ES-I3 (cell line): ENCODE results near the gene HES1.

Experiments
- H3K36me3 ChIP-seq: 2 replicates; pipeline ENCODE4 v1.6.1; 2013; ENCODE audit warnings: mild to moderate bottlenecking, low read length, control low read depth, moderate library complexity; ENCODE audit not compliant: insufficient read depth
- H3K4me1 ChIP-seq: 2 replicates; pipeline ENCODE4 v1.6.1; 2013; ENCODE audit warnings: mild to moderate bottlenecking, control low read depth, low read length; ENCODE audit not compliant: insufficient read depth
- H3K9ac ChIP-seq: 2 replicates; pipeline ENCODE4 v1.6.1; 2013; ENCODE audit warnings: low read depth, mild to moderate bottlenecking, low read length, moderate library complexity
- H3K9me3 ChIP-seq: 2 replicates; pipeline ENCODE4 v1.6.1; 2013; ENCODE audit warnings: mild to moderate bottlenecking, low read length, moderate library complexity; ENCODE audit not compliant: control insufficient read depth, insufficient read depth

Gene HES1

GRCh38 chr3:194168994-194169393 lies 33.0 kb downstream of the HES1 start:
- H3K9ac ChIP-seq: no peak overlapping the region
- no peaks in the 10 kb centered on the region for H3K36me3 ChIP-seq
- H3K9me3 ChIP-seq: no peaks in the 10 kb centered on the region
- peaks cover 21% of the 10 kb centered on the region for H3K4me1 ChIP-seq

DNA sequence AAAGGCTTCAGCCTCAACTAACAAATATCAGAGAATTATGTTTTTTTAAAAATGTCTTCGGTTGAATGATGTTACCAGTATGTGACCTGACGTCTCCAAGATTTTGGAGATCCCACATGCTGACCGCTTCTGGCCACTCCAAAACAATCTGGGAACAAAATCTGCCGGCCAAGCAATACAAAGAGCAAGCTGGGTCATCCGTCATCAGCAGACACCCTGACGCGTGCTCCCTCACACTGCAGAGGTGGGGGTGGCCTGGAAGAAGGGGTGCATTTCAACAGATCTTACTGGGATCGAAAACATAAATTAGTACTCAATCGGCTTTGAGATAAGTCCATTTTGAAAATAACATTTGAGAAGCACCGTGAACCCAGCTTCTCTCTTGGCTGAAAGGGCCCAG lies 33.6 kb downstream of the HES1 start:
- Histone ChIP-seq H3K9me3 (no peaks in the 10 kb centered on the region), H3K36me3 (no peaks in the 10 kb centered on the region), H3K9ac (no peak overlapping the region), H3K4me1 (peaks cover 21% of the 10 kb centered on the region)

DNA sequence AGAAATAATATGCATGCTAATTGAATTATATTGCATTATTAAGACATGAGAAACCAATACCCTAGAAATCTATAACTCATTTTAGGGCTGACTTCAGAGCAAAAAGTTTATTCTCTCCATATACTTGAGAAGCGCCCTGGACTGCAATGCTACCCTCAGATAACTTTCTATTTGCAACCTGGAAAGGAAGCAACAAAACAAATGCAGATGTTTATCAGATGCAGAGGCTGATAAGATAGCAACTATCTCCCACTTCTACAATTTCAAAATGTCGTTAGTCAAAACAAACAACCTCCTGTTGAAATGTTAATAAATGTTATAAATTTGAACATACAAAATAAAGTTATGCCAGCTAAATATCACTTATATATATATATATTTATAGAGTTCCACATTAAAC lies 34.8 kb downstream of the HES1 start:
- no peaks in the 10 kb centered on the region for H3K9me3 ChIP-seq
- peaks cover 20% of the 10 kb centered on the region for H3K4me1 ChIP-seq
- no peak overlapping the region for H3K9ac ChIP-seq
- H3K36me3 ChIP-seq: no peaks in the 10 kb centered on the region

- H3K36me3 ChIP-seq: no peaks in the 10 kb centered on the region
- no peaks in the 10 kb centered on the region for H3K9me3 ChIP-seq
- H3K4me1 ChIP-seq: peaks cover 10% of the 10 kb centered on the region
- no peak overlapping the region for H3K9ac ChIP-seq
Observed at GRCh38 chr3:194174406-194174805, 38.5 kb downstream of the HES1 start.

DNA sequence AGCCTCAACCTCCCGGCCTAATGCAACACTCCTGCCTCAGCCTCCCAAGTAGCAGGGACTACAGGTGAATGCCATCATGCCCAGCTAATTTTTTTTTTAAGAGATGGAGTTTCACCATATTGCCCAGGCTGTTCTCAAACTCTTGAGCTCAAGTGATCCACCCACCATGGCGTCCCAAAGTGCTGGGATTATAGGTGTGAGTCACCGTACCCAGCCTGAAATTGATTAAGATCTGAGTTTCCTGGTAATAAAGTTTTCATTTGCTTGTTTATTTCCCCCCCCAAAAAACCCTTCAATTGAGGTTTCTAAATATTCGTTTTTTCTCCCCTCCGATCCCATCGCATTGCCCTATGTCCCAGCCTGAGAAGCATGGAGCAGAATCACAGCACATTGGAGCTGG lies 39.0 kb downstream of the HES1 start:
- Histone ChIP-seq H3K4me1 (peaks cover 10% of the 10 kb centered on the region), H3K9me3 (no peaks in the 10 kb centered on the region), H3K9ac (no peak overlapping the region), H3K36me3 (no peaks in the 10 kb centered on the region)

GRCh38 chr3:194176274-194176991 lies 40.5 kb downstream of the HES1 start:
- peaks cover 10% of the 10 kb centered on the region for H3K4me1 ChIP-seq
- H3K36me3 ChIP-seq: no peaks in the 10 kb centered on the region
- H3K9ac ChIP-seq: no peak overlapping the region
- no peaks in the 10 kb centered on the region for H3K9me3 ChIP-seq

- H3K4me1 ChIP-seq: peaks cover 14% of the 10 kb centered on the region
- H3K9me3 ChIP-seq: no peaks in the 10 kb centered on the region
- H3K36me3 ChIP-seq: no peaks in the 10 kb centered on the region
- no peak overlapping the region for H3K9ac ChIP-seq
Observed at GRCh38 chr3:194177141-194177540, 41.2 kb downstream of the HES1 start.

- no peaks in the 10 kb centered on the region for H3K36me3 ChIP-seq
- no peak overlapping the region for H3K9ac ChIP-seq
- H3K4me1 ChIP-seq: peaks cover 17% of the 10 kb centered on the region
- no peaks in the 10 kb centered on the region for H3K9me3 ChIP-seq
Observed at GRCh38 chr3:194178128-194178527, 42.2 kb downstream of the HES1 start.

DNA sequence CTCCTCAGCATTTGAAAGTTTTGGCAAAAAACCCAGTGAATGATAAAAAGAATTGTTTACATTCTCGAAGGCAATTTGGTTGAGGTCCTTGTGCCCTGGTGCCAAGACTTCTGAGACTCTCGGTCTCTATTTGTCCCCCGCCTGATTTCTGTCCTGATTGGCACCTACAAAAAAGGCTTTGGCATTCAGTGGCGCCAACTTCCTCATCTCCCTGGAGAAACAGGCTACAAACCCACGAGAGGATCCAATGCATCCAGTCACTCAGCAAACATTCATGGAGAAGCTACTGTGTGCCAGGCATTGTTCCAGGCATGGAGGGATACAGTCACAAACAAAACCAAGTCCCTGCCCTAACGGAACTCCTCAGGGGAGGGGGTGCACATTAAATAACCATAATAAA lies 42.7 kb downstream of the HES1 start:
- no peak overlapping the region for H3K9ac ChIP-seq

GRCh38 chr3:194180570-194180969 lies 44.6 kb downstream of the HES1 start:
- Histone ChIP-seq H3K36me3 (no peaks in the 10 kb centered on the region), H3K9ac (no peak overlapping the region), H3K4me1 (peaks cover 17% of the 10 kb centered on the region), H3K9me3 (no peaks in the 10 kb centered on the region)

More for the DNA sequence above, 42.7 kb downstream of the HES1 start:
- Histone ChIP-seq H3K4me1 (peaks cover 17% of the 10 kb centered on the region), H3K36me3 (no peaks in the 10 kb centered on the region), H3K9me3 (no peaks in the 10 kb centered on the region)

DNA sequence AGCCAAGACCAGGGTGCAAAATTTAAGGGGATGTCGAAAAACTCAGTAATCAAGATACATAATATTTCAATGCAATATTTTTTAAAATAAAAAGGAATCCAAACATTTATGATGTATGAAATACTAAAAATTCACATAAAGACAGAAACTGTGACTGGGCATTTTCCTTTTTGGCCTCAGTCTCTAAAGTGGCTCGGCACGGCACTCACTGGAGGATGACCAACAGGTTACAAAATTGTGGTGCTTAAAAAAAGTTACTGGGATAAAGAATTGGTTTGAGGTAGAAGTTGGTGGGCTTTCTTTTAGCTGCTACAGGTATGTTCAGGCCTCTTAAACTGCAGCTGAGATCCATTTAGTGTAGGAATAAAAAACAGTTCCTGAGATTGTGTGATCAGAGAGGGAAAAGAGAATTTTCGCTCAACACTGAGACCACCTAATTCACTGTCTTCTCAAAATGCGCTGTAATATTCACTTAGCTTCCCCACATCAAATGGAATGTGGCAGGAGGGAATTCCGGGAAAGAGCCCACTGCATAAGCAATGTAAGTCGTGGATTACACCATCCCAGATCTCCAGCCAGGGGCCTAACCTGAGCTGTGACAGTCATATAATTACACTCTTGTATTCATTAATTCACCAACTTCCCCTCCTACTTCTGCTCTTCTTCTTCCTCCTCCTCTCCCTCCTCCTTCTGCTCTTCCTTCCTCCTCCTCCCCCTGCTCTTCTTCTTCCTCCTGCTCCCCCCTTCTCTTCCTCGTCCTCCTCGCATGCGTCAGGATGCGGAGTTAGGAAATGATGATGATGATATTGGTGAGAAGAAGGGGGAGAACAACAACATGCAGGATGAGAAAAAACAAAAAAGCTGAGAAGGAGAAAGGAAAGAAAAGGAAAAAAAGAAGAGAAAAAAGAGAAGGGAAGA lies 45.9 kb downstream of the HES1 start:
- peaks cover 13% of the 10 kb centered on the region for H3K4me1 ChIP-seq
- H3K36me3 ChIP-seq: no peaks in the 10 kb centered on the region
- H3K9me3 ChIP-seq: no peaks in the 10 kb centered on the region

DNA sequence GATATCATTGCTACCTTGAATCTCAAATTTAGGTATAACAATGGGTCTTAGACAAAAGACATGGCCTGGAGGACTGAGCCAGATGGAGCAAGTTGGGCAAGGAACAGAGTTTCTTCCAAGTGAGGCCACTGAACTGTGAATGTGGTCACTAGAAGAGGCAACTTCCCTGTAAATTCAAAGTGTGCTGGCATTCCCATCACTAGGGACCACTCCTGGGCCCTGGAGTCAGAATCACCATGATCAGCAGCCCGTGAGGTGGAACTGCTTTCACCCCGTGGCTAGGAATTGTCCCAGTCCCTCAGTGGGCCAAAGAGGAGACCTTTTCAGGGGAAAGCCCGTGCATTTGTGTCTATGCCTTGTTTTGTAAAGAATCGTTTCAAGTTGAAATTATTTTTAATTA lies 47.3 kb downstream of the HES1 start:
- no peaks in the 10 kb centered on the region for H3K9me3 ChIP-seq
- H3K4me1 ChIP-seq: peaks cover 7% of the 10 kb centered on the region; the same call in 1 of the 2 replicates
- H3K36me3 ChIP-seq: no peaks in the 10 kb centered on the region
- H3K9ac ChIP-seq: no peak overlapping the region

More for the DNA sequence above, 45.9 kb downstream of the HES1 start:
- no peak overlapping the region for H3K9ac ChIP-seq

DNA sequence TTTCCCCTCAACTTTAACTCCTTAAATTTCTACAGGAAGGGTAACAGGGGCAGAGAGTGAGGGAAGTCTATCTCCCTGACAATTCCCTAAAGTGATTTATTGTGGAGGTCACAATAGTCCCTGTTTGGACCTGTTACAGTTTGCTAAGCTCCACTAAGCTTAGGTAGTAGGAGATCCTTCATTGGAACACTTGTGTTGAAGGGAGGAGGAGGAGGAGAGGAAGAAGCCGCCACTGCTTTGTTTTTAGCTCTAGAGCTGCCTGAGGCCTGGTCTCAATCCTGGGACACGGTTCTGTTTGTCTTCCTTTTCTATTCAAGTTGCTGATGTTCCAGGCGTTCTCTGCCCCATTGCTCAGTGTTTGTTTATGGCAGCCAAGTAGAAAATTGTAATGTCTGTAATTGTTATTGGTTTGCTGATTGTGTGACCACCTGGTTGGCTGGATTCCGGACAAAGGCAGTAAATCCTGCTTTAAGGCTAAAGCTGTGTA lies 48.4 kb downstream of the HES1 start:
- Histone ChIP-seq H3K36me3 (no peaks in the 10 kb centered on the region), H3K4me1 (peaks cover 7% of the 10 kb centered on the region; the same call in 1 of the 2 replicates), H3K9ac (no peak overlapping the region), H3K9me3 (no peaks in the 10 kb centered on the region)

GRCh38 chr3:194184801-194185200 lies 48.9 kb downstream of the HES1 start:
- peaks cover 7% of the 10 kb centered on the region; the same call in 1 of the 2 replicates for H3K4me1 ChIP-seq
- no peak overlapping the region for H3K9ac ChIP-seq
- H3K9me3 ChIP-seq: no peaks in the 10 kb centered on the region
- no peaks in the 10 kb centered on the region for H3K36me3 ChIP-seq
